ENCODE results near the gene CEACAM21. TPM values are rescaled to one million over a fixed set of nuclear protein-coding genes. Genes with fewer than 3 reads are reported as not detected.

The CEACAM21 gene
- total RNA-seq, 4 donors from 2014 or later: 0.56 to 34.8 (median 2.6) TPM; not detected in 1

GRCh38 chr19:41626278-41626677 lies 50.3 kb downstream of the CEACAM21 start:
- WGBS, 2 donors: 27 to 37% methylated on average over 3 of the region's 3 CpGs
- Histone ChIP-seq H3K27me3 (no peaks in the 10 kb centered on the region), H3K27ac (no peak overlapping the region), H3K36me3 (no peaks in the 10 kb centered on the region), H3K4me1 (no peaks in the 10 kb centered on the region), H3K9me3 (no peaks in the 10 kb centered on the region), H3K4me3 (replicated peaks in 1 of 3) (no peak overlapping the region)
- TF ChIP-seq, protein P1, sequence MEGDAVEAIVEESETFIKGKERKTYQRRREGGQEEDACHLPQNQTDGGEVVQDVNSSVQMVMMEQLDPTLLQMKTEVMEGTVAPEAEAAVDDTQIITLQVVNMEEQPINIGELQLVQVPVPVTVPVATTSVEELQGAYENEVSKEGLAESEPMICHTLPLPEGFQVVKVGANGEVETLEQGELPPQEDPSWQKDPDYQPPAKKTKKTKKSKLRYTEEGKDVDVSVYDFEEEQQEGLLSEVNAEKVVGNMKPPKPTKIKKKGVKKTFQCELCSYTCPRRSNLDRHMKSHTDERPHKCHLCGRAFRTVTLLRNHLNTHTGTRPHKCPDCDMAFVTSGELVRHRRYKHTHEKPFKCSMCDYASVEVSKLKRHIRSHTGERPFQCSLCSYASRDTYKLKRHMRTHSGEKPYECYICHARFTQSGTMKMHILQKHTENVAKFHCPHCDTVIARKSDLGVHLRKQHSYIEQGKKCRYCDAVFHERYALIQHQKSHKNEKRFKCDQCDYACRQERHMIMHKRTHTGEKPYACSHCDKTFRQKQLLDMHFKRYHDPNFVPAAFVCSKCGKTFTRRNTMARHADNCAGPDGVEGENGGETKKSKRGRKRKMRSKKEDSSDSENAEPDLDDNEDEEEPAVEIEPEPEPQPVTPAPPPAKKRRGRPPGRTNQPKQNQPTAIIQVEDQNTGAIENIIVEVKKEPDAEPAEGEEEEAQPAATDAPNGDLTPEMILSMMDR (IDR thresholded peaks at IDR 0.05): no peak
- no peak for DNase-seq
- intact Hi-C loops (cut with DNase I): no loop called here

- TF ChIP-seq, protein P1 (IDR thresholded peaks at IDR 0.05): no peak
- no peak for TF ChIP-seq POLR2A (IDR thresholded peaks at IDR 0.05)
- Histone ChIP-seq H3K27me3 (no peaks in the 10 kb centered on the region), H3K4me3 (replicated peaks in 1 of 3) (no peak within 1 kb of the TSS), H3K36me3 (no peaks in the 10 kb centered on the region), H3K9me3 (no peaks in the 10 kb centered on the region), H3K27ac (no peak within 1 kb of the TSS), H3K4me1 (no peaks in the 10 kb centered on the region)
- DNase-seq: peak in 1 of 2 donors; percentile 3
- WGBS, 2 donors: 19 to 33% methylated on average over 7 of the region's 7 CpGs
- intact Hi-C loops (cut with DNase I): no loop called here
These were observed 50.9 kb downstream of the CEACAM21 start, which contains the start of gene CEACAM4 for GRCh38 chr19:41626877-41627276. CEACAM4 (minus strand) TSS chr19:41627074; CDS start chr19:41626963, 111 bp downstream.

DNA sequence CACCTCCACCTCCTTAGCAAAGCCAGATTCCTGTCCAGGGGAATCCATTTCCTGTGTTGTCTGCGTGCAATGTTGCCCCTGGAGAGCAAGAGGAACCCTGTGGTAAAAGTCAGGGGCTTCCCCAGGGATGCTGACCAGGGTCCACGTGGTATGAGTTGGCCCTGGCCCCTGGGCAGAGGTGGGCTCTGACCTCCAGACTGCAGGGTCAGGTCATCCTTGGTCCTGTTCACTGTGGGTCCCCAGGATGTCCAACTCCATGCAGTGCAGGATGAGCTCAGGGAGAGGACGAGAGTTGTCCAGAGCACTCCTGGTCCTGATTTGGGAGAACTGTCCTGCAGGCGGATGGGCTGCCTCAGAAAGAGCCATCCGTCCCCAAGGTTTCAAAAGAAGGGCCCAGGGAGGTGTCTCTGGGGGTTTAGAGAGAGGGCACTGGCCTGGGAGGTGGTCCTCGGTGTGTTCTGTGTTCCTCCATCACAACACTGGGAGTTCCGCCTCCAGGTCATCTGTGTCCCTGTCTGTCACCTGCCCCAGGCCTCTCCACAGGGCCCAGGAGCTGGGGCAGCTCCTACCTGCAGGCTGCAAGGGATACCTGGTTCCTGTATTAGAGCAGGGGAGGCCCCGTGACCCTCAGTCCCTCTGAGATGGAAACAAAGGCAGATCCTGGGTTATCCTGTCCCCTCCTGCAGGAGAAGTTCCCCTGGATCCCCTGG lies 52.2 kb downstream of the CEACAM21 start:
- Histone ChIP-seq H3K4me1 (no peaks in the 10 kb centered on the region), H3K27ac (no peak overlapping the region), H3K36me3 (no peaks in the 10 kb centered on the region), H3K27me3 (no peaks in the 10 kb centered on the region), H3K9me3 (no peaks in the 10 kb centered on the region), H3K4me3 (replicated peaks in 1 of 3) (no peak overlapping the region)
- intact Hi-C loops (cut with DNase I): no loop called here
- DNase-seq: no peak
- WGBS, 2 donors: 58 to 83% methylated on average over 1 to 6 of the region's 8 CpGs
- no peak for TF ChIP-seq POLR2A (IDR thresholded peaks at IDR 0.05)
- TF ChIP-seq, protein P1 (IDR thresholded peaks at IDR 0.05): no peak

Other genes with a start within 250 kb of the CEACAM21 start
- gene TGFB1, start 222.2 kb upstream of the CEACAM21 start, total RNA-seq: 10 to 100 TPM in 3 of 4 donors, 1 to 10 TPM in 1; 9.6 to 13.7 (median 11.0) TPM
- gene B9D2, start 212.0 kb upstream of the CEACAM21 start, total RNA-seq: 10 to 100 TPM in 2 of 4 donors, 1 to 10 TPM in 2; 5.9 to 12.5 (median 9.9) TPM
- 10 to 100 TPM in 2 of 4 donors, 1 to 10 TPM in 2; 5.0 to 14.9 (median 9.0) TPM for gene TMEM91, start 199.6 kb upstream of the CEACAM21 start, total RNA-seq
- gene EXOSC5, start 178.8 kb upstream of the CEACAM21 start, total RNA-seq: 10 to 100 TPM; 11.8 to 20.7 (median 14.2) TPM
- 10 to 100 TPM; 57.4 to 90.9 (median 85.6) TPM for gene BCKDHA, start 178.3 kb upstream of the CEACAM21 start, total RNA-seq
- gene B3GNT8, start 148.8 kb upstream of the CEACAM21 start, total RNA-seq: 1 to 10 TPM in 2 of 4 donors, under 1 TPM in 1, not detected in 1; 0.59 to 2.4 (median 1.4) TPM
- gene DMAC2, start 136.3 kb upstream of the CEACAM21 start, total RNA-seq: 10 to 100 TPM; 39.1 to 53.1 (median 44.2) TPM
- not detected for gene ERICH4, start 133.0 kb upstream of the CEACAM21 start, total RNA-seq
- gene CEACAM4, start 50.9 kb downstream of the CEACAM21 start, total RNA-seq: 1 to 10 TPM in 1 of 4 donors, under 1 TPM in 1, not detected in 2; 0.73 to 3.5 TPM
- not detected for gene CEACAM7, start 112.1 kb downstream of the CEACAM21 start, total RNA-seq
- 1 to 10 TPM in 2 of 4 donors, not detected in 2; 1.2 to 8.8 TPM for gene CEACAM5, start 132.5 kb downstream of the CEACAM21 start, total RNA-seq
- gene CEACAM6, start 179.4 kb downstream of the CEACAM21 start, total RNA-seq: under 1 TPM in 2 of 4 donors, not detected in 2; 0.11 to 0.13 TPM
- gene CEACAM3, start 220.4 kb downstream of the CEACAM21 start, total RNA-seq: not detected